SH-SY5Y (cell line): Measurements from ENCODE around the gene INPP5A.

Experiments used
- GATA2 ChIP-seq: IDR thresholded peaks from 2 replicates; pipeline ENCODE4 v1.6.1; 2011; ENCODE audit warnings: mild to moderate bottlenecking, low read depth, low read length
- GATA3 ChIP-seq: IDR thresholded peaks from 2 replicates; pipeline ENCODE4 v1.6.1; 2011; ENCODE audit warnings: low read depth, mild to moderate bottlenecking, low read length, moderate library complexity

Gene INPP5A

DNA sequence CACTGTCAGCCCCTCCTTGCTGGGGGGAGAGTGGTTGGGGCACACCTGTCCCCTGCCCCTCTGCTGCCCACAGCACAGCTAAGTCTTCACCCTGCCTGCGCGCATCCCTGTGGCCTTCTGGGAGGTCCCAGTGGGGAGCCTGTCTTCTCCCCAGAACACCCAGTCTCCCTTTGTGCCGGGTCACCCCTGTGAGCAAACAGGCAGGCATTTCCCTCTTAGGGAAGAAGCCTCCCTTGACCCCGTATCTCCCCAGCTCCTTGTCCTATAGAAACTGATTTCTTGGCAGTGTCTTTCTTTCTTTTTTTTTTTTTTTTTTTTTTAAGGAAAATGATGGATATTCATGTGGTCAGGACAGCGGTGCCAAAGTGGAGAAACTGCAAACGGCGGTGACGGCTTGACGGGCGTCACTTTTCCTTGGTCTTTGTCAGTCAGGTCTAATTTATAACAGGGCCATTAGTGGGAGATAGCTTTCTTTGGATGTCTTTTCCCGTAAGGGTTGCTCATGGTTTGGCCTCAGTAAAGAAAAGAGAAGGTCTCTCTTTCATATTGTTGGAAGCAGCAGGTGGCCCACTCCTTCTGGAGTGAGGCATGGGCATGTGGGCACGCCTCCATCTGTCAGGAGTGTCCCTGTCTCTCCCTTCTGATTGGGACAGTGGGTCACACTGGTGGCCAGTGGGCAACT, 133.1 kb downstream of the INPP5A start:
- TF ChIP-seq GATA3 (no peak), GATA2 (no peak)

DNA sequence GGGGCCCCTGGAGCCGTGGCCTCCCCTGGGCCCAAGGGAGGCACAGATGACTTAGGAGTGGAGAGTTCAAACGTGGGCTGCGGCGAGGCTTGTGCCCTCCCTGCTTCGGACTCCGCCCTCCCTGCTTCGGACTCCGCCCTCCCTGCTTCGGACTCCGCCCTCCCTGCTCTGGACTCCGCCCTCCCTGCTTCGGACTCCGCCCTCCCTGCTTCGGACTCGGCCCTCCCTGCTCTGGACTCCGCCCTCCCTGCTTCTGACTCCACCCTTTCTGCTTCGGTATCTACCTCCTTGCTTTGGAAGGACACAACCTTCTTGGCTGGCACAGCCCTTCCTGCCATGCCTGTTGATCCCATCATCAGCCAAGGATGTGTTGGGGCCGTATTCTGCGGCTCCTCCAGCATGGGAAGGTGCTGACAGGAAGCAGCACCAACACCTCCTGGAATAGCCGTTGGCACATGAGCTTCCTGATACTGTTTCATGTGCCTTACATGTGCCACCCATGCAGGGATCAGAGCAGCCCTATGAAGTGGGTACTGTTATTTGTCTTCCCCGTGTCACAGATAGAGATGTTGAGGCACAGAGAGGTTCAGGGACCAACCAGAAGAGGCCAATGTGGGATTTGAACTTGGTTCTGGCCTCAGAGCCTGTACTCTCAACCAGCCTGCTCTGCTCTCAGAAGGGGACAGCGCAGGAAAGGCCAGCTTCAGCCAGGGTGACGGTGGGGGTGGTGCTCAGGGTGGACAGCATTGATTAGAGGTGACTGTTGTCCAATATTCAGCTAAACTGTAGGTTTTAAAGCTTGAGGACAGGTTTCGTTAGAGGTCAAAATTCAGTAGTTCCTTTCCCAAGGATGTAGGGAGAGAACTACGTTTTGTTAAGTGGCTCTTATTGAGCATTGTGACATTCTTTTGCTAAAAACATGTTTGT, 133.9 kb downstream of the INPP5A start:
- no peak for TF ChIP-seq GATA3
- TF ChIP-seq GATA2: no peak

DNA sequence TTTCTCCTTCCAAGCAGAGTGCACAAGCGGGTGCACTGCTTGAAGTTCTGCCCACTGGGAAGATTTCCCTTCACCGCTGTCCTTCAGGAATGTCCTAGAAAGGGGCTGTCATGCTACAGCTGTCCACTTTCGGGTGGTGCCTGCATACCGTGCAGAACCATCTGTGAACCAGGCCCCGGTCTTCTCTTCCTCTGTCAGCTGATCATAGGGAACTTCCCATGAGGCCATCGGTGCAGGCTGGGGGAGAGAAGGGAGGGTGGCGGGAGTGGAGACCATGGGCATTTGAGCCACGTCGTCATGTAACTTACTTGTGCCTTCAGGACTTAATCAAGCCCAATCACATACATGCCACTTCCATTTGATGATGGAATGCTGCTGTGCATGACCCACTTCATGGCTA, 136.7 kb downstream of the INPP5A start:
- no peak for TF ChIP-seq GATA2
- TF ChIP-seq GATA3: no peak

DNA sequence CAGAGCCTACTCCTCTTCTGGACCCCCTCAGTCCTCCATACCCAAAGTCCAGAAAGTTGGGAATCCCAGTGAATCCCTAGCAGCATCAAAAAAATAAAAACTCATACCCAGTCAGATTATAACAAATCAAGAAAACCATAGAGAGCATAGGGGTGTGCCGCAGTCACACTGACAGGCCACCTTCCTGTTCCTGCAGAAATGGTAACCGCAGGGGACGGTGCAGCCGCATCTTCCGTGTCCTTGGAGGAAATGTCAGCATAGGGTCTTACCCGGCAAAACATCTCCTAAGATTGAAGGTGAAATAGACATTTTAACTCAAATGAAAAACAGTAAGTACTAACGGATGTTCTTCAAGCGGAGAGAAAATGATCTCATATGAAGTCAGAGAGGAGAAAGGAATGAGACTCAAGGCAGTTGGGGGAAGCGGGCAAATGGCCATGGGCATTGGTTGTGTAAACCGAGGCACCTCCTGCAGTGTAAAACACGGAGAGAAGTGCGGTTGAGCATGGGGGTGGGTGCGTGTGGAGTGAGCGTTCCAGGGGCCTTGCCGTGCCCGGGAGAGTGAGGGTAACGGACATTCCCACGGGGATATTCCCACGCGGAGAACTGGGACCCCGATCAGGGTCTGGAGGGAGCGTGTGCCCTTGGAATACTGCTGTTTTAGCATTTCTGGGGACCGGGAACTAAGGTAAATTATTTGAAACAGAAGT, 137.6 kb downstream of the INPP5A start:
- no peak for TF ChIP-seq GATA3
- no peak for TF ChIP-seq GATA2

DNA sequence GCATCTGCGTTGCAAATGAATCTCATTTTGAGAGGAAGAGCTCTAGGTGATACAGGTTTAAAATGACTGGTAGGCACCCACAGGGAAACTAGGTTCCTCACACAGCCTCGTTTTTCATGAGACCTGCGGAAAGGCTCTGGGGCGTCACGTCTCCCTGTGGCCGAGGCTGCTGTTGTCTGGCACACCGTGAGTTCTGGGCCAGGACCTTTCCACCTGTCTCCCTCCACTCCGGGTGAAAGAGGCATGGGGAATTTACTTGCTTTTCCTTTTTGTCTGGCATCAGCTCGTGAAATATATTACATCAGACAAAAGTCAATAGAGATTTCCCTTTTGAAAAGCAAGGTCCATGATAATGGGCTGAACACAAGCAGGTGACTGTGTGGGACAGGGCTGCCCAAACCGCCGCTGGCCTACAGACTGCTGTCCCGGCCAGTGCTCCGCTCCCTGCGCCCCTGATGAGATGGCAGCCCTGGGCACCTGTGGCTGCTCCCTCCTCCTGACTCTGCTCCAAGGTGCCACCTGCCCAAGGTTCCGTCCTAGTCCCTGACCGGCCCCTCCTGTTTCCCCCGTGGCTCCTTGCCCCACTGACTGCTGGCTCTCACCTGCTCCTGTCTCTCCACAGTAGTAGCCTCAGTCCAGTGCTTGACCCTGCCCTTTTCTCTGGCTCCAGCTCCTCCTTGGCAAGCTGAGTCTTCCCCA, 138.8 kb downstream of the INPP5A start:
- TF ChIP-seq GATA2: no peak
- no peak for TF ChIP-seq GATA3

GRCh38 chr10:132677096-132677472, 139.5 kb downstream of the INPP5A start:
- TF ChIP-seq GATA2 (no peak), GATA3 (no peak)

GRCh38 chr10:132677473-132678227, 140.1 kb downstream of the INPP5A start:
- TF ChIP-seq GATA2 (no peak), GATA3 (no peak)

GRCh38 chr10:132678436-132679216, 141.0 kb downstream of the INPP5A start:
- TF ChIP-seq GATA2 (no peak), GATA3 (no peak)

- TF ChIP-seq GATA2 (no peak), GATA3 (no peak)
Observed at GRCh38 chr10:132679217-132679595, 141.6 kb downstream of the INPP5A start.

GRCh38 chr10:132679640-132680039, 142.1 kb downstream of the INPP5A start:
- TF ChIP-seq GATA3 (no peak), GATA2 (no peak)

- TF ChIP-seq GATA2: no peak
- no peak for TF ChIP-seq GATA3
Observed at GRCh38 chr10:132681858-132682755, 144.5 kb downstream of the INPP5A start.
